ENCODE data around the gene CRYL1. TPM values are rescaled to one million over a fixed set of nuclear protein-coding genes. Genes with fewer than 3 reads are reported as not detected.

The CRYL1 gene
- total RNA-seq, 1 experiment from 2014 or later: 26.5 TPM

GRCh38 chr13:20475927-20476691 lies 49.5 kb downstream of the CRYL1 start:
- Histone ChIP-seq H3K9me2 (ENCODE audit: insufficient read depth) (no peaks in the 10 kb centered on the region), H3K36me3 (ENCODE audit: control insufficient read depth in 1 of 2, insufficient read depth in 2 of 2, low read length in 2 of 2) (no peaks in the 10 kb centered on the region), H3K4me1 (ENCODE audit: control insufficient read depth in 1 of 2, insufficient read depth in 2 of 2, low read length in 2 of 2) (no peaks in the 10 kb centered on the region; a peak in 1 of 4 replicates), H3K27ac (ENCODE audit: low read depth, low read length) (no peak overlapping the region), H3K4me2 (ENCODE audit: low read length) (no peak overlapping the region), H2AFZ (ENCODE audit: low read depth, low read length, poor library complexity, severe bottlenecking) (no peak overlapping the region), H3K9me3 (ENCODE audit: control insufficient read depth in 1 of 2, insufficient read depth in 1 of 2, low read depth in 1 of 2, low read length in 2 of 2) (no peaks in the 10 kb centered on the region), H3K9ac (ENCODE audit: low read length) (no peak overlapping the region), H4K20me1 (ENCODE audit: insufficient read depth) (no peaks in the 10 kb centered on the region), H3K27me3 (ENCODE audit: insufficient read depth, low read length) (no peaks in the 10 kb centered on the region), H3K4me3 (replicated peaks in 1 of 2; ENCODE audit: low read depth in 1 of 2, low read length in 2 of 2) (no peak overlapping the region), H3K79me2 (ENCODE audit: insufficient read depth, low read length) (no peaks in the 10 kb centered on the region)
- intact Hi-C loops (cut with micrococcal nuclease): no loop called here
- no peak for TF ChIP-seq JUND (IDR thresholded peaks at IDR 0.05)
- no peak for TF ChIP-seq RAD21 (IDR thresholded peaks at IDR 0.05; ENCODE audit: low read depth)
- no peak for TF ChIP-seq ATF3 (IDR thresholded peaks at IDR 0.05)
- no peak for TF ChIP-seq FOSL1 (IDR thresholded peaks at IDR 0.05; ENCODE audit: low read depth)
- TF ChIP-seq SP1 (IDR thresholded peaks at IDR 0.05; ENCODE audit: low read depth): no peak
- TF ChIP-seq REST (IDR thresholded peaks at IDR 0.05; ENCODE audit: low read depth): no peak
- TF ChIP-seq ZBTB33 (IDR thresholded peaks at IDR 0.05; ENCODE audit: extremely low read depth, insufficient replicate concordance, low read length): no peak
- DNase-seq (ENCODE audit: low read depth, low spot score) (no peak), ATAC-seq (no peak)
- ChIA-PET POLR2A (interaction anchor here (1.0 kb wide), 1 partner anchor 279 kb away, joined by 3 read pairs; no protein-coding TSS in a partner anchor), RAD21 (ENCODE audit: low non-redundant PET in 1 of 2, low total read pairs in 2 of 2, uncharacterized antibody in 2 of 2, unreplicated experiment in 2 of 2) (no interaction called here), CTCF (interaction anchor here (0.8 kb wide), 1 partner anchor 279 kb away, joined by 3 read pairs; no protein-coding TSS in a partner anchor)
- BruUV-seq (replicated peaks): no TSS peak

All from HCT116 (cell line).